Type B pancreatic cell (in vitro differentiated cells): ENCODE data around the gene HEXIM1. TPM values are rescaled to one million over a fixed set of nuclear protein-coding genes. Genes with fewer than 3 reads are reported as not detected.
A peak's percentile ranks its signal among the peaks of the same experiment; 100 is the strongest.

ENCODE experiments used
- DNase-seq: peaks from one replicate; pipeline ENCODE4 v3.0.0; 2021; ENCODE audit warnings: mixed read lengths; ENCODE audit not compliant: unreplicated experiment; ENCODE audit errors: extremely low spot score
- H3K27ac Mint-ChIP-seq: 2 replicates; pipeline ENCODE4 v1.8.0; 2021; ENCODE audit warnings: mild to moderate bottlenecking, mixed read lengths
- H3K27me3 Mint-ChIP-seq: 2 replicates; pipeline ENCODE4 v1.8.0; 2021; ENCODE audit warnings: mixed read lengths
- H3K36me3 Mint-ChIP-seq: 2 replicates; pipeline ENCODE4 v1.8.0; 2021; ENCODE audit warnings: mixed read lengths
- H3K4me1 Mint-ChIP-seq: one replicate; pipeline ENCODE4 v1.8.0; 2021; ENCODE audit warnings: mixed read lengths; ENCODE audit not compliant: unreplicated experiment
- H3K4me3 Mint-ChIP-seq: 2 replicates; pipeline ENCODE4 v1.8.0; 2021; ENCODE audit warnings: mild to moderate bottlenecking, mixed read lengths
- H3K9me3 Mint-ChIP-seq: 2 replicates; pipeline ENCODE4 v1.8.0; 2021; ENCODE audit warnings: mixed read lengths
- CTCF ChIP-seq: fragments of 200-600 bp; sonication (generic); conservative IDR thresholded peaks from 2 replicates; pipeline ENCODE4 v1.5.0; 2021; ENCODE audit warnings: antibody characterized with exemption, mild to moderate bottlenecking
- total RNA-seq: library from RNA; stranded (reverse); gene quantifications from 2 replicates; pipeline ENCODE4 v1.2.1, GENCODE V29; 2021; ENCODE audit warnings: low replicate concordance

The HEXIM1 gene
- total RNA-seq, 1 donor from 2014 or later = 27.5 TPM

GRCh38 chr17:45125509-45125908 is 22.8 kb upstream of the HEXIM1 start:
- no peak overlapping the region for H3K27ac Mint-ChIP-seq
- no peaks in the 10 kb centered on the region for H3K36me3 Mint-ChIP-seq

GRCh38 chr17:45127207-45127547 is 21.1 kb upstream of the HEXIM1 start:
- no peak for DNase-seq
- Mint-ChIP-seq H3K27ac (peak overlapping the region; percentile 85), H3K4me3 (no peak overlapping the region), H3K27me3 (no peaks in the 10 kb centered on the region), H3K4me1 (peaks cover 28% of the 10 kb centered on the region), H3K9me3 (no peaks in the 10 kb centered on the region), H3K36me3 (no peaks in the 10 kb centered on the region)
- no peak for TF ChIP-seq CTCF

More at GRCh38 chr17:45125509-45125908, 22.8 kb upstream of the HEXIM1 start:
- Mint-ChIP-seq H3K4me1 (peaks cover 17% of the 10 kb centered on the region), H3K9me3 (no peaks in the 10 kb centered on the region), H3K4me3 (no peak overlapping the region), H3K27me3 (no peaks in the 10 kb centered on the region)
- no peak for TF ChIP-seq CTCF
- no peak for DNase-seq

GRCh38 chr17:45127548-45128300 is 20.6 kb upstream of the HEXIM1 start:
- Mint-ChIP-seq H3K4me3 (peak overlapping the region; percentile 48), H3K36me3 (no peaks in the 10 kb centered on the region)
- DNase-seq = no peak

GRCh38 chr17:45128331-45128730 is 19.9 kb upstream of the HEXIM1 start:
- no peak for DNase-seq
- Mint-ChIP-seq H3K27ac (peak overlapping the region; percentile 85), H3K36me3 (no peaks in the 10 kb centered on the region), H3K4me1 (peaks cover 23% of the 10 kb centered on the region), H3K4me3 (no peak overlapping the region), H3K9me3 (no peaks in the 10 kb centered on the region), H3K27me3 (no peaks in the 10 kb centered on the region)
- TF ChIP-seq CTCF = no peak

More at GRCh38 chr17:45127548-45128300, 20.6 kb upstream of the HEXIM1 start:
- H3K27ac Mint-ChIP-seq = peak overlapping the region; percentile 85
- no peaks in the 10 kb centered on the region for H3K27me3 Mint-ChIP-seq
- peaks cover 28% of the 10 kb centered on the region for H3K4me1 Mint-ChIP-seq
- H3K9me3 Mint-ChIP-seq = no peaks in the 10 kb centered on the region
- TF ChIP-seq CTCF = no peak

- Mint-ChIP-seq H3K4me3 (no peak overlapping the region), H3K27me3 (no peaks in the 10 kb centered on the region), H3K4me1 (peaks cover 22% of the 10 kb centered on the region), H3K36me3 (no peaks in the 10 kb centered on the region), H3K9me3 (no peaks in the 10 kb centered on the region), H3K27ac (no peak overlapping the region)
- no peak for DNase-seq
- TF ChIP-seq CTCF = no peak
These were observed 19.3 kb upstream of the HEXIM1 start for GRCh38 chr17:45128989-45129388.
